K562 (cell line): Measurements from ENCODE around the gene SYNJ2. TPM values are rescaled to one million over a fixed set of nuclear protein-coding genes. Genes with fewer than 3 reads are reported as not detected.

Experiments
- BRCA1 ChIP-seq, 2 experiments: fragments of 450-650 bp in 1 of 2; sonication (generic) in 1 of 2; formaldehyde crosslinking in 1 of 2; IDR thresholded peaks; 2 replicates each; pipeline versions ENCODE4 v1.5.0 to v1.6.1; 2017 to 2020; ENCODE audit warnings: mild to moderate bottlenecking in 1 of 2, missing genetic modification reagents in 1 of 2
- CBX2 ChIP-seq: fragments of 200-600 bp; sonication (generic); IDR thresholded peaks from one replicate; pipeline ENCODE4 v1.6.1; 2012; ENCODE audit warnings: mild to moderate bottlenecking, low read length, inconsistent platforms; ENCODE audit not compliant: insufficient read depth, poor library complexity, severe bottlenecking
- COPS2 ChIP-seq: fragments of 450-650 bp; conservative IDR thresholded peaks from 2 replicates; pipeline ENCODE4 v1.6.1; 2016; ENCODE audit warnings: mild to moderate bottlenecking, moderate library complexity
- CREB3L1 ChIP-seq: fragments of 450-650 bp; IDR thresholded peaks from 2 replicates; pipeline ENCODE4 v1.6.1; 2014; ENCODE audit warnings: low read depth, mild to moderate bottlenecking, moderate library complexity, borderline replicate concordance
- ELF4 ChIP-seq: fragments of 450-650 bp; formaldehyde crosslinking; IDR thresholded peaks from 2 replicates; pipeline ENCODE4 v1.4.0; 2022; ENCODE audit warnings: missing genetic modification characterization
- HINFP ChIP-seq: fragments of 450-650 bp; conservative IDR thresholded peaks from 2 replicates; pipeline ENCODE4 v1.6.1; 2016; ENCODE audit warnings: missing genetic modification characterization, low read depth, mild to moderate bottlenecking, control low read depth, missing compliant biosample characterization
- HNRNPK ChIP-seq: fragments of 200-400 bp; formaldehyde crosslinking; IDR thresholded peaks from one replicate; pipeline ENCODE4 v1.6.1; 2018; ENCODE audit warnings: mild to moderate bottlenecking, low read depth, low read length; ENCODE audit not compliant: poor library complexity, severe bottlenecking
- KDM4B ChIP-seq, 2 experiments: fragments of 450-650 bp in 1 of 2; sonication (generic) in 1 of 2; IDR thresholded peaks; 2 replicates each; pipeline ENCODE4 v1.6.1; 2016 to 2017; ENCODE audit warnings: borderline replicate concordance in 2 of 2, antibody characterized with exemption in 1 of 2, low read depth in 1 of 2, mild to moderate bottlenecking in 1 of 2
- MAFK ChIP-seq: IDR thresholded peaks from 2 replicates; pipeline ENCODE4 v1.6.1; 2011; ENCODE audit warnings: low read length, improper control_type of control experiment
- MYC ChIP-seq, 2 experiments: fragments of 250-450 bp in 1 of 2; sonication (Bioruptor Pico) in 1 of 2; IDR thresholded peaks; 2 replicates each; pipeline versions ENCODE4 v1.5.1 to v1.6.1; 2012 to 2021; ENCODE audit warnings: low read depth in 2 of 2, borderline replicate concordance in 1 of 2, improper control_type of control experiment in 1 of 2, low read length in 1 of 2, mild to moderate bottlenecking in 1 of 2, moderate library complexity in 1 of 2
- NELFE ChIP-seq: IDR thresholded peaks from 2 replicates; pipeline ENCODE4 v1.6.1; 2011; ENCODE audit warnings: mild to moderate bottlenecking; ENCODE audit not compliant: insufficient read depth, insufficient read length
- POLR2H ChIP-seq: IDR thresholded peaks from 2 replicates; pipeline ENCODE4 v1.6.1; 2016; ENCODE audit warnings: missing genetic modification characterization, low read depth, mild to moderate bottlenecking, control low read depth, missing compliant biosample characterization, moderate library complexity
- RUNX1 ChIP-seq: sonication (generic); IDR thresholded peaks from 2 replicates; pipeline ENCODE4 v1.6.1; 2016; ENCODE audit warnings: antibody characterized with exemption, low read depth
- TRIM25 ChIP-seq: fragments of 450-650 bp; IDR thresholded peaks from 2 replicates; pipeline ENCODE4 v1.7.0; 2016; ENCODE audit warnings: borderline replicate concordance
- ZNF785 ChIP-seq: fragments of 250-450 bp; sonication (Bioruptor Pico); IDR thresholded peaks from 2 replicates; pipeline ENCODE4 v1.4.0; 2020; ENCODE audit warnings: mild to moderate bottlenecking
- polyA plus RNA-seq, 8 experiments: library from polyadenylated mRNA; depleted of rRNA in 4 of 8; stranded (reverse) in 5 of 8; unstranded in 3 of 8; fragments of >200 nt; fragmentation: Nextera tagmentation in 2 of 8; fragmentation: Illumina TruSeq in 1 of 8; extraction: Ambion mirVana in 2 of 8; extraction: Trizol in 1 of 8; gene quantifications; 2 replicates each; pipeline versions ENCODE4 v1.2.1 to v1.2.3, GENCODE V29; 2011 to 2014; ENCODE audit warnings: inconsistent platforms in 1 of 8, missing spikeins in 1 of 8
- total RNA-seq, 7 experiments: library from RNA; depleted of rRNA in 6 of 7; stranded (reverse); fragments of >200 nt in 6 of 7; fragmentation: Illumina TruSeq in 2 of 7; extraction: Trizol in 2 of 7; gene quantifications; 2 replicates each; pipeline versions ENCODE4 v1.2.1 to v1.2.3, GENCODE V29; 2011 to 2021; ENCODE audit warnings: low replicate concordance in 1 of 7

SYNJ2 gene
- total and polyA plus RNA-seq, 9 of the 15 experiments (the other 6 are each of a cell fraction or from before 2014, with no cell fraction given) = 3.0 to 27.7 (median 17.8) TPM

GRCh38 chr6:158031381-158032353 is 50.0 kb downstream of the SYNJ2 start (continued):
- no peak for TF ChIP-seq CREB3L1
- no peak for TF ChIP-seq RUNX1
- no peak for TF ChIP-seq TRIM25
- no peak for TF ChIP-seq MAFK
- TF ChIP-seq HNRNPK = no peak
- TF ChIP-seq COPS2 = no peak
- TF ChIP-seq HINFP = no peak
- no peak for TF ChIP-seq NELFE
- no peak for TF ChIP-seq POLR2H (tag)
- peak; percentile 7; the same call in 1 of the 2 replicates for TF ChIP-seq ELF4 (CRISPR knock-in tag)
- no peak for TF ChIP-seq MYC (IDR thresholded peaks at IDR 0.05; ENCODE audit: low read depth, low read length)
- no peak for TF ChIP-seq MYC (CRISPR knock-in tag; IDR thresholded peaks at IDR 0.05; ENCODE audit: borderline replicate concordance, low read depth)
- TF ChIP-seq BRCA1 (IDR thresholded peaks at IDR 0.05) = no peak
- no peak for TF ChIP-seq BRCA1 (CRISPR knock-in tag; IDR thresholded peaks at IDR 0.05)
- TF ChIP-seq KDM4B (IDR thresholded peaks at IDR 0.05; ENCODE audit: borderline replicate concordance in 2 of 2, low read depth in 1 of 2) = no peak
- no peak for TF ChIP-seq ZNF785 (CRISPR knock-in tag)
- TF ChIP-seq CBX2 = no peak
